Transverse colon (tissue), 3 donors: ENCODE measurements around the gene NMU.

Experiments used
- POLR2A ChIP-seq: fragments of 450-650 bp; IDR thresholded peaks from one replicate; pipeline ENCODE4 v1.6.1; 2016; ENCODE audit warnings: antibody characterized with exemption, mild to moderate bottlenecking, moderate library complexity
- TF ChIP-seq, protein P1 (sequence below), 5 experiments: fragments of 200-600 bp in 3 of 5; fragments of 450-650 bp in 2 of 5; sonication (generic) in 3 of 5; IDR thresholded peaks; 1 replicate in 2 of 5; 2 replicates in 3 of 5; pipeline ENCODE4 v1.5.1; 2016 to 2017; ENCODE audit warnings: antibody characterized with exemption in 5 of 5, inconsistent platforms in 3 of 5, mild to moderate bottlenecking in 2 of 5, moderate library complexity in 1 of 5

DNA sequence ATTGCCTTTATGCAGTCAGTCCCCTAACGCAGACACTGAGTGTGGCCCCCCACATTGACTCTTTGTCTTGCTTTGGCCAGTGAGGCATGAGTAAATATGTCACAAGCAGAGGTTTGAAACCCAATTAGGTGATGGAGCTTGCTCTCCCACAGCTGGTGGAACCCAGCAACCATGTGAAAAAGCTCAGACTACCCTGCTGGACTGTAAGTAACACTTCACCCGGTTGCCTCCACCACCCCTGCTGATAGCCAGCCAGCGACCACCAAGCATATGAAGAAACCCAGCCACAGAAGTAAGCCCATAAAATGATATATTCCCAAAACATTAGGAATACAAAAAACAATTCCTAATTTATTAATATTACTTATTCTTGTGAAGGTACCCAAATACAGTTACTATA is 22.5 kb downstream of the NMU start:
- TF ChIP-seq, protein P1, sequence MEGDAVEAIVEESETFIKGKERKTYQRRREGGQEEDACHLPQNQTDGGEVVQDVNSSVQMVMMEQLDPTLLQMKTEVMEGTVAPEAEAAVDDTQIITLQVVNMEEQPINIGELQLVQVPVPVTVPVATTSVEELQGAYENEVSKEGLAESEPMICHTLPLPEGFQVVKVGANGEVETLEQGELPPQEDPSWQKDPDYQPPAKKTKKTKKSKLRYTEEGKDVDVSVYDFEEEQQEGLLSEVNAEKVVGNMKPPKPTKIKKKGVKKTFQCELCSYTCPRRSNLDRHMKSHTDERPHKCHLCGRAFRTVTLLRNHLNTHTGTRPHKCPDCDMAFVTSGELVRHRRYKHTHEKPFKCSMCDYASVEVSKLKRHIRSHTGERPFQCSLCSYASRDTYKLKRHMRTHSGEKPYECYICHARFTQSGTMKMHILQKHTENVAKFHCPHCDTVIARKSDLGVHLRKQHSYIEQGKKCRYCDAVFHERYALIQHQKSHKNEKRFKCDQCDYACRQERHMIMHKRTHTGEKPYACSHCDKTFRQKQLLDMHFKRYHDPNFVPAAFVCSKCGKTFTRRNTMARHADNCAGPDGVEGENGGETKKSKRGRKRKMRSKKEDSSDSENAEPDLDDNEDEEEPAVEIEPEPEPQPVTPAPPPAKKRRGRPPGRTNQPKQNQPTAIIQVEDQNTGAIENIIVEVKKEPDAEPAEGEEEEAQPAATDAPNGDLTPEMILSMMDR (IDR thresholded peaks at IDR 0.05), result no peak
- TF ChIP-seq POLR2A, result no peak
